Neural cell (in vitro differentiated cells): ENCODE measurements around the gene HRH1. TPM values are rescaled to one million over a fixed set of nuclear protein-coding genes. Genes with fewer than 3 reads are reported as not detected.

Experiments used
- H2AFZ ChIP-seq: fragments of 200-600, 300-800 bp; sonication (generic), shearing (Covaris generic); 2 replicates; pipeline ENCODE4 v1.6.0; 2014; ENCODE audit warnings: low read depth, mild to moderate bottlenecking, antibody characterized with exemption, low read length, moderate library complexity
- H3F3A ChIP-seq: fragments of 200-600 bp; shearing (Covaris generic); 2 replicates; pipeline ENCODE4 v1.6.1; 2016; ENCODE audit warnings: mild to moderate bottlenecking, moderate library complexity, mixed read lengths, antibody characterized with exemption, low read length; ENCODE audit not compliant: insufficient read depth, poor library complexity, severe bottlenecking
- H3K27ac ChIP-seq: fragments of 200-600, 300-800 bp; sonication (generic), shearing (Covaris generic); 2 replicates; pipeline ENCODE4 v1.5.1; 2014; ENCODE audit warnings: mild to moderate bottlenecking, low read length, moderate library complexity
- H3K27me3 ChIP-seq: fragments of 300-800, 200-600 bp; sonication (generic), shearing (Covaris generic); 2 replicates; pipeline ENCODE4 v1.6.0; 2014; ENCODE audit warnings: mild to moderate bottlenecking, low read depth, low read length, moderate library complexity; ENCODE audit not compliant: insufficient read depth
- H3K36me3 ChIP-seq: fragments of 300-800, 200-600 bp; sonication (generic), shearing (Covaris generic); 2 replicates; pipeline ENCODE4 v1.5.1; 2014; ENCODE audit warnings: mild to moderate bottlenecking, antibody characterized with exemption, low read length, moderate library complexity; ENCODE audit not compliant: insufficient read depth
- H3K4me2 ChIP-seq: fragments of 300-800, 200-600 bp; sonication (generic), shearing (Covaris generic); 2 replicates; pipeline ENCODE4 v1.6.0; 2014; ENCODE audit warnings: mild to moderate bottlenecking, low read length
- H3K4me3 ChIP-seq: fragments of 300-800, 200-600 bp; sonication (generic), shearing (Covaris generic); 2 replicates; pipeline ENCODE4 v1.5.1; 2014; ENCODE audit warnings: mild to moderate bottlenecking, low read length, moderate library complexity
- H3K79me2 ChIP-seq: fragments of 200-600 bp; shearing (Covaris generic); replicated peaks from 2 replicates; pipeline ENCODE4 v1.6.0; 2014; ENCODE audit warnings: mild to moderate bottlenecking, low read length, moderate library complexity; ENCODE audit not compliant: insufficient read depth
- H3K9ac ChIP-seq: fragments of 300-800, 200-600 bp; sonication (generic), shearing (Covaris generic); 2 replicates; pipeline ENCODE4 v1.6.1; 2016; ENCODE audit warnings: mild to moderate bottlenecking, low read length, mixed read lengths
- H3K9me2 ChIP-seq: fragments of 200-600 bp; shearing (Covaris generic); 2 replicates; pipeline ENCODE4 v1.6.1; 2016; ENCODE audit warnings: mild to moderate bottlenecking, low read length, mixed read lengths; ENCODE audit not compliant: insufficient read depth
- H3K9me3 ChIP-seq: fragments of 200-600, 300-800 bp; sonication (generic), shearing (Covaris generic); 2 replicates; pipeline ENCODE4 v1.6.1; 2016; ENCODE audit warnings: mild to moderate bottlenecking, mixed run types, low read length, moderate library complexity, mixed read lengths
- H4K20me1 ChIP-seq: fragments of 200-600 bp; shearing (Covaris generic); 2 replicates; pipeline ENCODE4 v1.6.1; 2016; ENCODE audit warnings: mild to moderate bottlenecking, mixed run types; ENCODE audit not compliant: insufficient read depth
- CTCF ChIP-seq: fragments of 450-650 bp; IDR thresholded peaks from 2 replicates; pipeline ENCODE4 v1.5.1; 2014; ENCODE audit warnings: antibody characterized with exemption, mild to moderate bottlenecking, moderate library complexity; ENCODE audit not compliant: poor library complexity, severe bottlenecking
- EP300 ChIP-seq: fragments of 450-650 bp; conservative IDR thresholded peaks from 2 replicates; pipeline ENCODE4 v1.6.1; 2014; ENCODE audit warnings: antibody characterized with exemption, mild to moderate bottlenecking, moderate library complexity; ENCODE audit not compliant: poor library complexity, severe bottlenecking
- EZH2 ChIP-seq: fragments of 200-600, 300-800 bp; shearing (Covaris generic), sonication (generic); IDR thresholded peaks from 2 replicates; pipeline ENCODE4 v1.6.1; 2014; ENCODE audit warnings: antibody characterized with exemption, low read length, borderline replicate concordance, mild to moderate bottlenecking; ENCODE audit not compliant: insufficient read depth, poor library complexity, severe bottlenecking
- MXI1 ChIP-seq: fragments of 450-650 bp; conservative IDR thresholded peaks from 2 replicates; pipeline ENCODE4 v1.6.1; 2014; ENCODE audit warnings: antibody characterized with exemption, mild to moderate bottlenecking; ENCODE audit not compliant: poor library complexity, severe bottlenecking
- POLR2AphosphoS5 ChIP-seq: IDR thresholded peaks from 2 replicates; pipeline ENCODE4 v1.6.1; 2012
- RAD21 ChIP-seq: fragments of 450-650 bp; conservative IDR thresholded peaks from 2 replicates; pipeline ENCODE4 v1.6.1; 2014; ENCODE audit warnings: antibody characterized with exemption, mild to moderate bottlenecking, moderate library complexity
- REST ChIP-seq: IDR thresholded peaks from 2 replicates; pipeline ENCODE4 v1.6.1; 2012; ENCODE audit warnings: borderline replicate concordance
- SMC3 ChIP-seq: fragments of 450-650 bp; conservative IDR thresholded peaks from 2 replicates; pipeline ENCODE4 v1.6.1; 2014; ENCODE audit warnings: antibody characterized with exemption, mild to moderate bottlenecking, moderate library complexity; ENCODE audit not compliant: poor library complexity
- TAF1 ChIP-seq: IDR thresholded peaks from 2 replicates; pipeline ENCODE4 v1.6.1; 2012; ENCODE audit warnings: low read depth
- polyA plus RNA-seq: library from polyadenylated mRNA; depleted of rRNA; stranded (reverse); fragments of >200 nt; gene quantifications from 2 replicates; pipeline ENCODE4 v1.2.3, GENCODE V29; 2014

HRH1 gene
- polyA plus RNA-seq, 1 donor from 2014 or later, result 0.06 TPM

GRCh38 chr3:11224870-11225229 lies 70.6 kb downstream of the HRH1 start:
- Histone ChIP-seq H3F3A (no peaks in the 10 kb centered on the region), H4K20me1 (no peaks in the 10 kb centered on the region), H3K27me3 (no peaks in the 10 kb centered on the region), H2AFZ (no peak overlapping the region), H3K4me2 (no peak overlapping the region), H3K9me2 (no peaks in the 10 kb centered on the region), H3K9me3 (no peaks in the 10 kb centered on the region), H3K36me3 (no peaks in the 10 kb centered on the region), H3K4me3 (no peak overlapping the region), H3K27ac (no peak overlapping the region), H3K79me2 (no peaks in the 10 kb centered on the region), H3K9ac (no peak overlapping the region)
- no peak for TF ChIP-seq SMC3
- no peak for TF ChIP-seq CTCF
- no peak for TF ChIP-seq EZH2
- no peak for TF ChIP-seq MXI1
- no peak for TF ChIP-seq RAD21
- TF ChIP-seq REST, result no peak
- no peak for TF ChIP-seq EP300
- TF ChIP-seq POLR2AphosphoS5, result no peak
- no peak for TF ChIP-seq TAF1

- TF ChIP-seq CTCF (no peak), SMC3 (no peak), REST (no peak), TAF1 (no peak), RAD21 (no peak), MXI1 (no peak), EZH2 (no peak), POLR2AphosphoS5 (no peak), EP300 (no peak)
- Histone ChIP-seq H3K36me3 (no peaks in the 10 kb centered on the region), H2AFZ (no peak overlapping the region), H3K9me2 (no peaks in the 10 kb centered on the region), H3F3A (no peaks in the 10 kb centered on the region), H3K9me3 (no peaks in the 10 kb centered on the region), H3K4me3 (no peak overlapping the region), H3K27me3 (no peaks in the 10 kb centered on the region), H3K79me2 (no peaks in the 10 kb centered on the region), H3K4me2 (no peak overlapping the region), H3K9ac (no peak overlapping the region), H4K20me1 (no peaks in the 10 kb centered on the region), H3K27ac (no peak overlapping the region)
Observed at GRCh38 chr3:11226042-11226370, 71.7 kb downstream of the HRH1 start.
